ENCODE measurements around the gene GAS6.

Gene GAS6

DNA sequence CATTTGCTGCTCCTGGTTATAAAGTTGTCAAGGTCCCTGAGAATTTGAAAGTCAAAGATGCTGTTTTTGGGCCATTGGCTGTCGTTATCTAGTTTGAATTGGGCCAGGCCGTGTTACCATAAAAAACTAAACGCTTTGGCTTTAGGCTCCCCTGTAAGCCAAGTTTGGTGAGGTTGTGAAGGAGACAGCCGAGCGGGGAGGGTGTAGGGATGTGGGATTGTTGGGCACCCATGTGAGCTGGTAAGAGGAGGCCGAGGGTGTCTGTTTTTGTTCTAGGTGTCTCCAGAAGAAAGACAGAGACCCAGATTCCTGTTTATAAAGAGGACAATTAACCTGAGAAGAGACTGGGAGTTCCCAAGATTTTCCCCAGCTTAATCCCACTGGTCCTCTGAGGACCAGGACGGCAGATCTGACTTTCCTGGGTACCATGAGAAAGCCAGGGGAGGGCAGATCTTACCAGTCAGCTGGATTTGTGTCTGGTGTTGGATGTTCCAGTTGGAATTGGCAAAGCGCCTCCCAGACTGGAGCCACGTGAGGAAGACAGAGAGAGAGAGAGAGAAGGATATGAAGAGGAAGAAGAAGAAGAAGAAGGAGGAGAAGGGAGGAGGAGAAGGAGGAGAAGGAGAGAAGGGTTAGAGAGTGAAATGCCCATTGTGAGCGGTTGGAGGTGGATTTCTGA, 79.8 kb downstream of the GAS6 start:
- Histone ChIP-seq H3K4me3 (ENCODE audit: low read depth, low read length) (no peak overlapping the region), H3K27ac (ENCODE audit: extremely low read depth, low read depth, low read length) (no peak overlapping the region), H3K4me1 (ENCODE audit: control insufficient read depth, insufficient read depth, low read length) (no peaks in the 10 kb centered on the region), H3K36me3 (ENCODE audit: control insufficient read depth in 2 of 2, insufficient read depth in 1 of 2, low read length in 2 of 2) (no peaks in the 10 kb centered on the region), H3K9me3 (ENCODE audit: control insufficient read depth, insufficient read depth, low read depth, low read length) (no peaks in the 10 kb centered on the region)
- ChIA-PET CTCF (no interaction called here), POLR2A (no interaction called here)
- TF ChIP-seq ZSCAN30 (tag by site-specific recombination; IDR thresholded peaks at IDR 0.05) (no peak), GLIS2 (tag by site-specific recombination; IDR thresholded peaks at IDR 0.05) (no peak), SP7 (tag by site-specific recombination; IDR thresholded peaks at IDR 0.05) (no peak), KLF16 (tag by site-specific recombination; IDR thresholded peaks at IDR 0.05) (no peak)
- TF ChIP-seq, protein P1, sequence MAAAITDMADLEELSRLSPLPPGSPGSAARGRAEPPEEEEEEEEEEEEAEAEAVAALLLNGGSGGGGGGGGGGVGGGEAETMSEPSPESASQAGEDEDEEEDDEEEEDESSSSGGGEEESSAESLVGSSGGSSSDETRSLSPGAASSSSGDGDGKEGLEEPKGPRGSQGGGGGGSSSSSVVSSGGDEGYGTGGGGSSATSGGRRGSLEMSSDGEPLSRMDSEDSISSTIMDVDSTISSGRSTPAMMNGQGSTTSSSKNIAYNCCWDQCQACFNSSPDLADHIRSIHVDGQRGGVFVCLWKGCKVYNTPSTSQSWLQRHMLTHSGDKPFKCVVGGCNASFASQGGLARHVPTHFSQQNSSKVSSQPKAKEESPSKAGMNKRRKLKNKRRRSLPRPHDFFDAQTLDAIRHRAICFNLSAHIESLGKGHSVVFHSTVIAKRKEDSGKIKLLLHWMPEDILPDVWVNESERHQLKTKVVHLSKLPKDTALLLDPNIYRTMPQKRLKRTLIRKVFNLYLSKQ (tag by site-specific recombination; IDR thresholded peaks at IDR 0.05; ENCODE audit: borderline replicate concordance), result no peak

DNA sequence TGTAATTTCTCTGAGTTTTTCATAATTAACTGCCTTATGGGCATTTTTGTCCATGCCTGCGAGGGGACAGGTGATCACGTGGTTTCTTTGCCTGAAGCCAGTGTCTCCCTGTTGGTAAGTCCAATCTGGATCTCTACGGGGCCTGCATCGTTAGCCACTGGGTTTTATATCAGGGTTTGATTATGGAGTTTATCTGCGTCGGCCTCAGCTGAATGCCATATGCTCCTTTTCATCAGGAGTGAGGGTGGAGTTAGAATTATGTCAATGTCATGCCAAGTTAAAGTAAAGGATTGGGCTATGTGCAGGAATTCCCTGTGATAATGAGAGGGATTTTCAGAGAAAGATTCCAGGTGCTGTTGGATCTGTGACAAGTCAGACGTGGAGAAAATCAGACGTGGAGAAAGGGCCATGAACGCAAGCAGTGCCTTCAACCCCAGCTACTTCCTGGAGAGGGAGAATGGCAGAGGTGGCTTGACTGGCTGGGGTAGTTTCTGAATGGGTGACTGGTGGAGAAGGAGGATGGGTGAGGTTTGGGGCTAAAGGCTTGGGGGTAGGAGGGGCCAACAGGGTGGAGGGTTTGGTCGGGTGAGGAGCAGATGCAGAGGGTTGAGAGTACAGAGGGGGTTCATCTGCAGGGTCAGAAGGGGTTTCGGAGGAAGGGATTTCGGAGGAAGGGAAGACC, 80.5 kb downstream of the GAS6 start:
- no peak overlapping the region for H3K27ac ChIP-seq (ENCODE audit: extremely low read depth, low read depth, low read length)

DNA sequence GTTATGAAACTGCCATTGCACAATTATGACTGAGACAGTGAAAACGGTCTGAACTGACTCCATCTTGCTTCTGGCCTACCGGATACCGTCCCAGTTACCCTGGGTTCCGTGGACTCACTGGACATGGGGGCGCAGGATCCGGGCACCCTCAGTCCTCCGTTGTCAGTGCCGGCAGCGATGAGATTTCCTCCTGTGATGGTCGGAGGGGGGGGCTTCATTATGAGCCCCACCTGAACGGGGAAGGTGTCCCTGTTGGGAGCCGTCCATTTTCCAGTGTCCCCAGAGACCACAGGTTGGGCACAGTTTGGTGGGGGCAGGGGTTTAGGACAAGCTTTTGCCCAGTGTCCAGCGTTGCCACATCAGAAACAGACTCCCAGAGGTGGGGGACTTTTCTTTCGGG, 81.4 kb downstream of the GAS6 start:
- Histone ChIP-seq H3K27ac (ENCODE audit: extremely low read depth, low read depth, low read length) (no peak overlapping the region), H3K36me3 (ENCODE audit: control insufficient read depth in 2 of 2, insufficient read depth in 1 of 2, low read length in 2 of 2) (no peaks in the 10 kb centered on the region), H3K4me3 (ENCODE audit: low read depth, low read length) (no peak overlapping the region), H3K4me1 (ENCODE audit: control insufficient read depth, insufficient read depth, low read length) (no peaks in the 10 kb centered on the region), H3K9me3 (ENCODE audit: control insufficient read depth, insufficient read depth, low read depth, low read length) (no peaks in the 10 kb centered on the region)
- ChIA-PET POLR2A (no interaction called here), CTCF (no interaction called here)
- TF ChIP-seq SP2 (tag by site-specific recombination; IDR thresholded peaks at IDR 0.05) (no peak), EGR2 (tag by site-specific recombination; IDR thresholded peaks at IDR 0.05; ENCODE audit: low read depth) (no peak), ZNF747 (tag by site-specific recombination; IDR thresholded peaks at IDR 0.05) (no peak), SP3 (tag by site-specific recombination; IDR thresholded peaks at IDR 0.05) (no peak), BCL11A (tag by site-specific recombination; IDR thresholded peaks at IDR 0.05; ENCODE audit: low read depth) (no peak), ZNF48 (tag by site-specific recombination; IDR thresholded peaks at IDR 0.05) (no peak), ZNF221 (tag by site-specific recombination; IDR thresholded peaks at IDR 0.05; ENCODE audit: borderline replicate concordance) (no peak), HOXC10 (CRISPR knock-in tag; IDR thresholded peaks at IDR 0.05) (no peak), ZNF658 (tag by site-specific recombination; IDR thresholded peaks at IDR 0.05) (no peak), ZNF416 (tag by site-specific recombination; IDR thresholded peaks at IDR 0.05) (no peak), RBAK (tag by site-specific recombination; IDR thresholded peaks at IDR 0.05) (no peak), MZF1 (tag by site-specific recombination; IDR thresholded peaks at IDR 0.05; ENCODE audit: borderline replicate concordance) (no peak), REPIN1 (tag by site-specific recombination; IDR thresholded peaks at IDR 0.05; ENCODE audit: low read depth) (no peak), GFI1B (tag by site-specific recombination; IDR thresholded peaks at IDR 0.05) (no peak)
- TF ChIP-seq, protein P2, sequence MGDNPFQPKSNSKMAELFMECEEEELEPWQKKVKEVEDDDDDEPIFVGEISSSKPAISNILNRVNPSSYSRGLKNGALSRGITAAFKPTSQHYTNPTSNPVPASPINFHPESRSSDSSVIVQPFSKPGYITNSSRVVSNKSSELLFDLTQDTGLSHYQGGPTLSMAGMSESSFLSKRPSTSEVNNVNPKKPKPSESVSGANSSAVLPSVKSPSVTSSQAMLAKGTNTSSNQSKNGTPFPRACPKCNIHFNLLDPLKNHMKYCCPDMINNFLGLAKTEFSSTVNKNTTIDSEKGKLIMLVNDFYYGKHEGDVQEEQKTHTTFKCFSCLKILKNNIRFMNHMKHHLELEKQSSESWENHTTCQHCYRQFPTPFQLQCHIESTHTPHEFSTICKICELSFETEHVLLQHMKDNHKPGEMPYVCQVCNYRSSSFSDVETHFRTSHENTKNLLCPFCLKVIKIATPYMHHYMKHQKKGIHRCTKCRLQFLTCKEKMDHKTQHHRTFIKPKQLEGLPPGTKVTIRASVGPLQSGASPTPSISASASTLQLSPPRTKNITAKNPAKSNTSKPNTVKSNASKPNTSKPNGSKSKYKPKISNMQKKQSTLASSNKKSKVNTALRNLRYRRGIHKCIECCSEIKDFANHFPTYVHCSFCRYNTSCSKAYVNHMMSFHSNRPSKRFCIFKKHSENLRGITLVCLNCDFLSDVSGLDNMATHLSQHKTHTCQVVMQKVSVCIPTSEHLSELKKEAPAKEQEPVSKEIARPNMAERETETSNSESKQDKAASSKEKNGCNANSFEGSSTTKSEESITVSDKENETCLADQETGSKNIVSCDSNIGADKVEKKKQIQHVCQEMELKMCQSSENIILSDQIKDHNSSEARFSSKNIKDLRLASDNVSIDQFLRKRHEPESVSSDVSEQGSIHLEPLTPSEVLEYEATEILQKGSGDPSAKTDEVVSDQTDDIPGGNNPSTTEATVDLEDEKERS (tag by site-specific recombination; IDR thresholded peaks at IDR 0.05), result no peak
- TF ChIP-seq, protein P3, sequence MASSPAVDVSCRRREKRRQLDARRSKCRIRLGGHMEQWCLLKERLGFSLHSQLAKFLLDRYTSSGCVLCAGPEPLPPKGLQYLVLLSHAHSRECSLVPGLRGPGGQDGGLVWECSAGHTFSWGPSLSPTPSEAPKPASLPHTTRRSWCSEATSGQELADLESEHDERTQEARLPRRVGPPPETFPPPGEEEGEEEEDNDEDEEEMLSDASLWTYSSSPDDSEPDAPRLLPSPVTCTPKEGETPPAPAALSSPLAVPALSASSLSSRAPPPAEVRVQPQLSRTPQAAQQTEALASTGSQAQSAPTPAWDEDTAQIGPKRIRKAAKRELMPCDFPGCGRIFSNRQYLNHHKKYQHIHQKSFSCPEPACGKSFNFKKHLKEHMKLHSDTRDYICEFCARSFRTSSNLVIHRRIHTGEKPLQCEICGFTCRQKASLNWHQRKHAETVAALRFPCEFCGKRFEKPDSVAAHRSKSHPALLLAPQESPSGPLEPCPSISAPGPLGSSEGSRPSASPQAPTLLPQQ (tag by site-specific recombination; IDR thresholded peaks at IDR 0.05), result no peak
- TF ChIP-seq, protein P4, sequence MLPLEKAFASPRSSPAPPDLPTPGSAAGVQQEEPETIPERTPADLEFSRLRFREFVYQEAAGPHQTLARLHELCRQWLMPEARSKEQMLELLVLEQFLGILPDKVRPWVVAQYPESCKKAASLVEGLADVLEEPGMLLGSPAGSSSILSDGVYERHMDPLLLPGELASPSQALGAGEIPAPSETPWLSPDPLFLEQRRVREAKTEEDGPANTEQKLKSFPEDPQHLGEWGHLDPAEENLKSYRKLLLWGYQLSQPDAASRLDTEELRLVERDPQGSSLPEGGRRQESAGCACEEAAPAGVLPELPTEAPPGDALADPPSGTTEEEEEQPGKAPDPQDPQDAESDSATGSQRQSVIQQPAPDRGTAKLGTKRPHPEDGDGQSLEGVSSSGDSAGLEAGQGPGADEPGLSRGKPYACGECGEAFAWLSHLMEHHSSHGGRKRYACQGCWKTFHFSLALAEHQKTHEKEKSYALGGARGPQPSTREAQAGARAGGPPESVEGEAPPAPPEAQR (tag by site-specific recombination; IDR thresholded peaks at IDR 0.05), result no peak

More for the DNA sequence above, 80.5 kb downstream of the GAS6 start:
- H3K36me3 ChIP-seq (ENCODE audit: control insufficient read depth in 2 of 2, insufficient read depth in 1 of 2, low read length in 2 of 2), result no peaks in the 10 kb centered on the region
- H3K4me1 ChIP-seq (ENCODE audit: control insufficient read depth, insufficient read depth, low read length), result no peaks in the 10 kb centered on the region
- ChIA-PET POLR2A (no interaction called here), CTCF (no interaction called here)
- H3K9me3 ChIP-seq (ENCODE audit: control insufficient read depth, insufficient read depth, low read depth, low read length), result no peaks in the 10 kb centered on the region
- no peak overlapping the region for H3K4me3 ChIP-seq (ENCODE audit: low read depth, low read length)
- no peak for TF ChIP-seq ZNF623 (tag by site-specific recombination; IDR thresholded peaks at IDR 0.05)

All from HEK293 (cell line).